Measurements from ENCODE around the gene NEU2.

DNA sequence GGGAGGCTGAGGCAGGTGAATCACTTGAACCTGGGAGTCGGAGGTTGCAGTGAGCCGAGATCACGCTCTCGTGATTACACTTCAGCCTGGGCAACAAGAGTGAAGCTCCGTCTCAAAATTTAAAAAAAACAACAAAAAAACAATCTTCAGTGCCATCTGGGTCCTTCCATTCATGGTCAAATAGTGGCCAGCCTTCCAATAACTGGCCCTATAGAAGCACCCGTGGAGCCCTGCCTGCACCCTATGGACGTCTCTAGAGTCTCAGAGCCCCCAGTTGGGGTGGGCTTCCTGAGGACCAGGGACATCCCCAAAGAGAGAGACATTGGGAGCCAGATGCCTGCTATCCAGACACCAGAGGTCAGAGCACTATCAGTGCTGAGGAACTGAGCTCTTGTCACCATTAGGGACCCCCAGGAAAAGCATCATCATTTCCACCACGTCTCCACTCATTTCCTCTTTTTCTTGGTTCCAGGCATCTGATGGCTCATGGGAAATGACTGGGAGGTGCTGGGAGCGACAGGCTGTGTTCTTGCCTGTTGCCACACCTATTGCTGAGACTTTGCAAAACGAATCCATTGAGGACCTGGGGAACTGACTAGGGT lies 9.4 kb downstream of the NEU2 start:
- TF ChIP-seq POLR2A (IDR thresholded peaks at IDR 0.05; ENCODE audit: low read depth) (no peak), POLR2AphosphoS5 (IDR thresholded peaks at IDR 0.05) (no peak)
